NCI-H2196 (cell line): ENCODE results near the gene OR52A1.
"Not testable (repeated sequence)": the region's sequence is repeated elsewhere in the genome, so short reads cannot be mapped to it uniquely, and the experiment has no call there.

Experiments used
- DNase-seq: peaks from one replicate; lab custom pipeline; 2025; ENCODE audit not compliant: unreplicated experiment; lab: John Stamatoyannopoulos, UW

OR52A1 gene

GRCh38 chr11:5154657-5155056 lies at the start of gene OR52A1:
OR52A1 (minus strand) TSS chr11:5154757; CDS start chr11:5152369, 2,388 bp downstream.
- no peak for DNase-seq

GRCh38 chr11:5203366-5203765 lies 48.8 kb upstream of the OR52A1 start:
- no peak for DNase-seq

GRCh38 chr11:5200582-5200981 lies 46.0 kb upstream of the OR52A1 start, which contains the start of gene OR51V1:
OR51V1 (minus strand) TSS chr11:5200682; CDS start chr11:5200682, 0 bp downstream.
- DNase-seq, result no peak

GRCh38 chr11:5198285-5198684 lies 43.7 kb upstream of the OR52A1 start:
- DNase-seq, result no peak

- DNase-seq, result no peak
These were observed 43.0 kb upstream of the OR52A1 start for GRCh38 chr11:5197536-5197935.

- no peak for DNase-seq
These were observed 42.2 kb upstream of the OR52A1 start for GRCh38 chr11:5196731-5197130.

GRCh38 chr11:5196067-5196466 lies 41.5 kb upstream of the OR52A1 start:
- no peak for DNase-seq

GRCh38 chr11:5192738-5193137 lies 38.2 kb upstream of the OR52A1 start:
- no peak for DNase-seq

GRCh38 chr11:5188201-5188600 lies 33.6 kb upstream of the OR52A1 start:
- DNase-seq, result no peak

- no peak for DNase-seq
These were observed 23.7 kb upstream of the OR52A1 start for GRCh38 chr11:5178046-5178837.

- DNase-seq, result no peak
These were observed 20.4 kb upstream of the OR52A1 start for GRCh38 chr11:5174934-5175333.

GRCh38 chr11:5171856-5172255 lies 17.3 kb upstream of the OR52A1 start:
- DNase-seq, result no peak

GRCh38 chr11:5165898-5166297 lies 11.3 kb upstream of the OR52A1 start:
- DNase-seq, result not testable (repeated sequence)

- DNase-seq, result not testable (repeated sequence)
These were observed 10.2 kb upstream of the OR52A1 start for GRCh38 chr11:5164807-5165206.

- not testable (repeated sequence) for DNase-seq
These were observed 6.5 kb upstream of the OR52A1 start for GRCh38 chr11:5161045-5161444.

GRCh38 chr11:5160217-5160616 lies 5.7 kb upstream of the OR52A1 start:
- not testable (repeated sequence) for DNase-seq

GRCh38 chr11:5159806-5160205 lies 5.2 kb upstream of the OR52A1 start:
- no peak for DNase-seq

- DNase-seq, result no peak
These were observed 754 bp downstream of the OR52A1 start for GRCh38 chr11:5153574-5154431.

GRCh38 chr11:5151713-5152153 lies 2.8 kb downstream of the OR52A1 start:
- no peak for DNase-seq

- not testable (repeated sequence) for DNase-seq
These were observed 10.4 kb downstream of the OR52A1 start for GRCh38 chr11:5144206-5144605.

GRCh38 chr11:5137996-5138395 lies 16.6 kb downstream of the OR52A1 start, which contains the start of gene OR52A5:
OR52A5 (minus strand) TSS chr11:5138356; CDS start chr11:5132642, 5,714 bp downstream.
- no peak for DNase-seq

GRCh38 chr11:5137014-5137413 lies 17.5 kb downstream of the OR52A1 start:
- DNase-seq, result no peak
